Thoracic aorta (tissue), 2 donors: ENCODE data around the gene KIF13A. TPM values are rescaled to one million over a fixed set of nuclear protein-coding genes. Genes with fewer than 3 reads are reported as not detected.
A peak's percentile ranks its signal among the peaks of the same experiment; 100 is the strongest.

Experiments used
- ATAC-seq: fragments of 150-250 bp; one replicate; pipeline ENCODE4 v1.8.0; 2017; ENCODE audit warnings: low read depth; ENCODE audit not compliant: insufficient number of reproducible peaks, low FRiP score
- DNase-seq: peaks from one replicate; pipeline ENCODE4 v3.0.0-alpha.2; 2020; ENCODE audit warnings: low spot score
- H3K27ac ChIP-seq, 2 donors: fragments of 200-600 bp; sonication (generic); 1 replicate in 1 of 2; 2 replicates in 1 of 2; pipeline ENCODE4 v1.5.1; 2016; ENCODE audit warnings: mild to moderate bottlenecking in 2 of 2, moderate library complexity in 2 of 2
- H3K27me3 ChIP-seq: fragments of 200-600 bp; sonication (generic); replicated peaks from 2 replicates; pipeline ENCODE4 v1.6.0; 2016; ENCODE audit warnings: mild to moderate bottlenecking; ENCODE audit not compliant: insufficient read depth
- H3K36me3 ChIP-seq: fragments of 200-600 bp; sonication (generic); one replicate; pipeline ENCODE4 v1.5.1; 2016
- H3K4me1 ChIP-seq, 2 donors: fragments of 200-600 bp; sonication (generic); 1 replicate in 1 of 2; 2 replicates in 1 of 2; pipeline versions ENCODE4 v1.5.1 to v1.6.0; 2016; ENCODE audit warnings: low read depth in 2 of 2, mild to moderate bottlenecking in 1 of 2; ENCODE audit not compliant: control insufficient read depth in 1 of 2
- H3K4me3 ChIP-seq: fragments of 200-600 bp; sonication (generic); 2 replicates; pipeline ENCODE4 v1.5.1; 2016; ENCODE audit warnings: mild to moderate bottlenecking
- H3K9me3 ChIP-seq: fragments of 200-600 bp; sonication (generic); 2 replicates; pipeline ENCODE4 v1.5.1; 2016
- total RNA-seq, 2 donors: library from RNA; depleted of rRNA; stranded (reverse); fragments of >200 nt; gene quantifications; one replicate each; pipeline versions ENCODE4 v1.1.0 to v1.2.3, GENCODE V29; 2016
- TF ChIP-seq, protein P1 (sequence below): fragments of 200-600 bp; sonication (generic); IDR thresholded peaks from one replicate; pipeline ENCODE4 v1.5.1; 2019; ENCODE audit warnings: antibody characterized with exemption

KIF13A gene
- total RNA-seq, 2 donors from 2014 or later = 79.3 to 98.0 TPM

DNA sequence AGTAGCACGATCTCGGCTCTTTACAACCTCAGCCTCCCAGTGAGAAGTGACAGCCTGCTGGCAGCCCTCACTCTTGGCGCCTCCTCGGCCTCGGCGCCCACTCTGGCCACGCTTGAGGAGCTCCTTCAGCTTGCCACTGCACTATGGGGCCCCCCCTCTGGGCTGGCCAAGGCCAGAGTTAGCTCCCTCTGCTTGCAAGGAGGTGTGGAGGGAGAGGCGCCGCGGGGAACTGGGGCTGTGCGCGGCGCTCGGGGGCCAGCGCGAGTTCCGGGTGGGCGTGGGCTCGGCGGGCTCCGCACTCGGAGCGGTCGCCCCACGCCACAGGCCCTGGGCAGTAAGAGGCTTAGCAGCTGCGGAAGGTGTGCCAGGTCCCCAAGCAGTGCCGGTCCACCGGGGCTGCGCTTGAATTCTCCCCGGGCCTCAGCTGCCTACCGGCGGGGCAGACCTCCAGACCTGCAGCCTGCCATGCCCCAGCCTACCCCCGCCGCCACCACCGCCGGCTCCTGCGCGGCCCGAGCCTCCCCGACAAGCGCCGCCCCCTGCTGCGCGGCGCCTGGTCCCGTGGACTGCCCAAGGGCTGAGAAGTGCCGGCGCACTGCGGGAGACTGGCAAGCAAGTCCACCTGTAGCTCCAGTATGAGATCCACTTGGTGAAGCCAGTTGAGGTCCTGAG lies 258.7 kb downstream of the KIF13A start:
- DNase-seq = no peak
- TF ChIP-seq, protein P1, sequence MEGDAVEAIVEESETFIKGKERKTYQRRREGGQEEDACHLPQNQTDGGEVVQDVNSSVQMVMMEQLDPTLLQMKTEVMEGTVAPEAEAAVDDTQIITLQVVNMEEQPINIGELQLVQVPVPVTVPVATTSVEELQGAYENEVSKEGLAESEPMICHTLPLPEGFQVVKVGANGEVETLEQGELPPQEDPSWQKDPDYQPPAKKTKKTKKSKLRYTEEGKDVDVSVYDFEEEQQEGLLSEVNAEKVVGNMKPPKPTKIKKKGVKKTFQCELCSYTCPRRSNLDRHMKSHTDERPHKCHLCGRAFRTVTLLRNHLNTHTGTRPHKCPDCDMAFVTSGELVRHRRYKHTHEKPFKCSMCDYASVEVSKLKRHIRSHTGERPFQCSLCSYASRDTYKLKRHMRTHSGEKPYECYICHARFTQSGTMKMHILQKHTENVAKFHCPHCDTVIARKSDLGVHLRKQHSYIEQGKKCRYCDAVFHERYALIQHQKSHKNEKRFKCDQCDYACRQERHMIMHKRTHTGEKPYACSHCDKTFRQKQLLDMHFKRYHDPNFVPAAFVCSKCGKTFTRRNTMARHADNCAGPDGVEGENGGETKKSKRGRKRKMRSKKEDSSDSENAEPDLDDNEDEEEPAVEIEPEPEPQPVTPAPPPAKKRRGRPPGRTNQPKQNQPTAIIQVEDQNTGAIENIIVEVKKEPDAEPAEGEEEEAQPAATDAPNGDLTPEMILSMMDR = no peak
- Histone ChIP-seq H3K27ac (no peak overlapping the region), H3K27me3 (no peaks in the 10 kb centered on the region), H3K4me3 (no peak overlapping the region), H3K36me3 (no peaks in the 10 kb centered on the region), H3K4me1 (peaks cover 0 to 4% of the 10 kb centered on the region in 2 donors), H3K9me3 (no peaks in the 10 kb centered on the region)
- no peak for ATAC-seq

DNA sequence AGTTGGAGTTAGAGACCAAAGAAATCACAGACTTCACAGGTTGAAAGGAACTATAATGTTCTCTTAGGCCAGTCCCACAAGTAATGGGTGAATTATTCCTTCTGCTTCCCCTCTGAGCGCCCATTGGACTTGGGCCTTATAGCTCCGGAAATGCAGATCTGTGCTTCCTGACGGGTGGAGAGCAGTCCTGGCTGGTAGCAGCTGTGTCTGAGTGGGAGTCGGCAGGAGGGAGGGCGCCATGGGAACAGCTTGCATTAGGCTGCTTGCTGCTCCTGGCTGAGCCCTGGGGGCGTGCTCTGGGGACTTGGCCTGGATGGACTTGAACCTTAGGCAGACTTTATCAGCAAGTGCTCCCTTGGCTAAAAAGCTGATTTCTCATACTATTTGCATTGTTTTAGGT lies 262.4 kb downstream of the KIF13A start:
- no peaks in the 10 kb centered on the region for H3K36me3 ChIP-seq
- no peaks in the 10 kb centered on the region for H3K27me3 ChIP-seq
- no peak overlapping the region for H3K4me3 ChIP-seq
- peaks cover 0 to 4% of the 10 kb centered on the region in 2 donors for H3K4me1 ChIP-seq
- H3K27ac ChIP-seq = no peak overlapping the region
- TF ChIP-seq, protein P1 = no peak
- DNase-seq (no peak), ATAC-seq (no peak)
- H3K9me3 ChIP-seq = no peaks in the 10 kb centered on the region

DNA sequence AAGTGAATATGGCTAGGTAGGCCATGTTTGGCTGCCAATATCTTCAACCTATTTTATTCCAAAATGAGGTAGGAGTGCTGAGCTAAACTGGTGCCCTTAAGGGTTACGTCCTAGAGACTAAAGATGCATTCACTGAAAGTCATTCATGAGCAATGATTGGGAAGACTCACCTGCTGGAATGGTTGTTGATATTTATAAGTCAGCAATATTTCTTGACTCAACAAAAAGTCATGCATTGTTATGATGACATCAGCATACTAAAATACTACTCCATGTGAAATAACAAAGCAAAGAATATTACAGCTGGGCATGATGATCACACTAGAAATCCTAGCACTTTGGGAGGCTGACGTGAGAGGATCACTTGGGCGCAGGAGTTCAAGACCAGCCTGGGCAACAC lies 263.1 kb downstream of the KIF13A start:
- no peaks in the 10 kb centered on the region for H3K27me3 ChIP-seq
- no peak for DNase-seq
- TF ChIP-seq, protein P1 = no peak

DNA sequence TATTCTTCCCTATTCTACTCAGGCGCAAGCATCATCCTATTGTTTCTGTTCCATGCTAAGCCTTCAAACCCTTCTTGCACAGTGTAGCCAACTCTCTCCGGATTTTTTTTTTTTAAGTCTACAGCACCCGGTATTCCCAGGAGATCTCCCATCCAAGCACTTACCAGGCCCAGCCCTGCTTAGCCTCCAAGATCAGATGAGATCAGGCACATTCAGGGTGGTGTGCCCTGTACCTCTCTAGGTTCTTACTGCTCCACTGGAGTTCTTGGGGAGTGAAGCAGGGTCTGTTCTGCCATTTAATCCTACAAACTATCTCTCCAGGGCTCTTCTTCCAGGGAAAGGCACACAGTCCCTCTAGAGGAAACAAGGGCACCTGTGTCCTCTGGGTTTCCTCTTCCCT lies 265.8 kb downstream of the KIF13A start:
- no peaks in the 10 kb centered on the region for H3K36me3 ChIP-seq
- DNase-seq (no peak), ATAC-seq (peak; percentile 28)
- no peak overlapping the region for H3K4me3 ChIP-seq
- H3K27me3 ChIP-seq = no peaks in the 10 kb centered on the region
- H3K27ac ChIP-seq = no peak overlapping the region
- H3K4me1 ChIP-seq = peaks cover 0 to 4% of the 10 kb centered on the region in 2 donors
- TF ChIP-seq, protein P1 = no peak
- no peaks in the 10 kb centered on the region for H3K9me3 ChIP-seq

More for the DNA sequence above, 263.1 kb downstream of the KIF13A start:
- no peak for ATAC-seq
- no peak overlapping the region for H3K27ac ChIP-seq
- no peaks in the 10 kb centered on the region for H3K36me3 ChIP-seq
- peaks cover 0 to 4% of the 10 kb centered on the region in 2 donors for H3K4me1 ChIP-seq
- H3K9me3 ChIP-seq = no peaks in the 10 kb centered on the region
- no peak overlapping the region for H3K4me3 ChIP-seq

DNA sequence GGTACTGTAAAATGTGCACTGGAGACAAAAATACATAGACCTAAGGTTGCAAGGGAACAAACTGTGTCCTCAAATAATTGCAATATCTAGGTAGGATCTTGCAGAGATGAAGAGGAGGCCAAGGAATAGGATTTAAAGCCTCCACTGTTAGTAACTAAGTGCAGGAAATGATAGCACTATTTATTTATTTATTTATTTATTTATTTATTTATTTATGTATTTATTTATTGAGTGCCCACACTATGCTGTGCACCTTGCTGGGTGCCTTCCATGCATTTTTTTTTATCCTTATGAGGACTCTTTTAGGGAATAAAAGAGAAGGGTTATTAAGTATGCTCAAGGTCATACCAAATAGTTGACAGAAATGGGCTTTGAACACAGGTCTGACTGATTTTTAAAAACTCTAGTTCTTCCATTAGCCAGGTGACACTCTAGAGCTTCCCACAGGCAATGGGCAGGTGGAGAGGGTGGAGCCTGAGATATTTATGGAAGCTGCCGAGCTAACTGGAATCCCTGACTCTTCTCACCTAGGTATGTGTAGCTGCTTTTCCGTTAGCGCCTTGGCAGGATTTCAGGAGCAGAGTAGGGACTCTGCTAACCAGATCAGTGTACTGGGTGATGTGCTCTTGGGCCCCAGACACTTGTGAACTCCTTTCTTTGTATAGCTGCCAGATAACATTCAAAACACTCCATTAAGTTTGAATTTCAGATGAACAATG lies 268.0 kb downstream of the KIF13A start:
- TF ChIP-seq, protein P1 = no peak
- Histone ChIP-seq H3K9me3 (no peaks in the 10 kb centered on the region), H3K27ac (no peak overlapping the region), H3K4me3 (no peak overlapping the region), H3K27me3 (no peaks in the 10 kb centered on the region), H3K36me3 (no peaks in the 10 kb centered on the region), H3K4me1 (peaks cover 5 to 12% of the 10 kb centered on the region in 2 donors)
- ATAC-seq (no peak), DNase-seq (no peak)
